Mesendoderm (in vitro differentiated cells): ENCODE data around the gene LRIG1.
A peak's percentile ranks its signal among the peaks of the same experiment; 100 is the strongest.

Experiments used
- DNase-seq: peaks from one replicate; pipeline ENCODE4 v3.0.0; 2013
- H2AK5ac ChIP-seq: 2 replicates; pipeline ENCODE4 v1.6.1; 2013; ENCODE audit warnings: low read length, inconsistent platforms
- H2BK120ac ChIP-seq: 2 replicates; pipeline ENCODE4 v1.6.1; 2013; ENCODE audit warnings: low read depth, mild to moderate bottlenecking, low read length, moderate library complexity, mixed read lengths
- H2BK15ac ChIP-seq: replicated peaks from 2 replicates; pipeline ENCODE4 v1.6.1; 2013; ENCODE audit warnings: low read depth, mild to moderate bottlenecking, moderate library complexity
- H2BK5ac ChIP-seq: 2 replicates; pipeline ENCODE4 v1.6.1; 2013; ENCODE audit warnings: low read length, inconsistent platforms
- H3K18ac ChIP-seq: 2 replicates; pipeline ENCODE4 v1.6.1; 2013; ENCODE audit warnings: mild to moderate bottlenecking, low read length, mixed read lengths
- H3K23ac ChIP-seq: one replicate; pipeline ENCODE4 v1.6.1; 2013; ENCODE audit warnings: low read length
- H3K27ac ChIP-seq: 2 replicates; pipeline ENCODE4 v1.5.1; 2013; ENCODE audit warnings: low read depth, mild to moderate bottlenecking, inconsistent platforms, low read length, moderate library complexity
- H3K27me3 ChIP-seq: 2 replicates; pipeline ENCODE4 v1.6.1; 2013; ENCODE audit warnings: low read length, control low read depth, mild to moderate bottlenecking, inconsistent platforms; ENCODE audit not compliant: insufficient read depth, poor library complexity
- H3K36me3 ChIP-seq: 2 replicates; pipeline ENCODE4 v1.6.1; 2013; ENCODE audit warnings: low read length, inconsistent platforms; ENCODE audit not compliant: control insufficient read depth, insufficient read depth
- H3K4ac ChIP-seq: one replicate; pipeline ENCODE4 v1.6.1; 2013; ENCODE audit warnings: low read depth, mild to moderate bottlenecking, low read length, moderate library complexity
- H3K4me1 ChIP-seq: 2 replicates; pipeline ENCODE4 v1.6.1; 2013; ENCODE audit warnings: low read depth, low read length, inconsistent platforms; ENCODE audit not compliant: control insufficient read depth
- H3K4me2 ChIP-seq: 2 replicates; pipeline ENCODE4 v1.6.1; 2013; ENCODE audit warnings: low read length
- H3K4me3 ChIP-seq: 2 replicates; pipeline ENCODE4 v1.5.1; 2013; ENCODE audit warnings: mild to moderate bottlenecking, low read length
- H3K56ac ChIP-seq: one replicate; pipeline ENCODE4 v1.6.1; 2013; ENCODE audit warnings: low read length
- H3K79me1 ChIP-seq: 2 replicates; pipeline ENCODE4 v1.6.1; 2013; ENCODE audit warnings: low read length, inconsistent platforms
- H3K79me2 ChIP-seq: 2 replicates; pipeline ENCODE4 v1.6.1; 2013; ENCODE audit warnings: mild to moderate bottlenecking, low read length; ENCODE audit not compliant: control insufficient read depth, insufficient read depth
- H3K9ac ChIP-seq: 2 replicates; pipeline ENCODE4 v1.6.1; 2013; ENCODE audit warnings: low read length, inconsistent platforms
- H4K5ac ChIP-seq: one replicate; pipeline ENCODE4 v1.6.1; 2013; ENCODE audit warnings: low read length
- H4K8ac ChIP-seq: one replicate; pipeline ENCODE4 v1.6.1; 2013; ENCODE audit warnings: low read depth, mild to moderate bottlenecking, control low read depth, low read length, moderate library complexity
- WGBS: extraction: QIAGEN DNeasy Blood & Tissue Kit; methylation state at CpG from one replicate; pipeline ENCODE4 v1.1.7; 2013; ENCODE audit warnings: low lambda C conversion rate, missing lambda C conversion rate; ENCODE audit not compliant: insufficient coverage; ENCODE audit errors: extremely low coverage; 5-methylcytosine and 5-hydroxymethylcytosine counted together

The LRIG1 gene

DNA sequence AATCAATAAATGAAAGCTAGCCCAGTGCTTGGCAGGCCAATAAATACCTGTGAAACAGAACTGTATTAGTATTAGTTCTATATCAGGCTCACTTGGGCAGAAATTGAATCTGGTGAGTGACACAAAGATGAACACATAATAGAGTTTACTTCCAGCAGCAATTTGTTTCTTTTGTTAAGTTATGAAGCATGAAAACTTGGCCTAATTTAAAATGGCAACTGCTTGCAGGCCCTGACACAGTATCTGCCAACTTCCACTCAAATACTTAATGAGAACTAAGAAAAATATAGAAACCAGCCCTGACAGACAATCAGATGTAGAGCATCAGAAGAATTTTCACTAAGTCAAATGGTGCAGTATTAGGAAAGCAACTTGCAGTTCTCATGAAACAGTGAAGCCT is 37.6 kb upstream of the LRIG1 start:
- Histone ChIP-seq H3K79me2 (no peaks in the 10 kb centered on the region), H3K79me1 (no peaks in the 10 kb centered on the region), H3K4ac (no peak overlapping the region), H3K36me3 (no peaks in the 10 kb centered on the region), H3K27me3 (no peaks in the 10 kb centered on the region), H2AK5ac (no peak overlapping the region), H3K9ac (no peak overlapping the region), H3K18ac (no peak overlapping the region), H4K8ac (no peak overlapping the region), H2BK120ac (no peak overlapping the region), H2BK5ac (no peak overlapping the region), H3K4me2 (no peak overlapping the region), H3K23ac (no peak overlapping the region), H3K27ac (no peak overlapping the region), H3K4me1 (peaks cover 3% of the 10 kb centered on the region), H4K5ac (no peak overlapping the region), H3K56ac (no peak overlapping the region), H3K4me3 (no peak overlapping the region), H2BK15ac (no peak overlapping the region)
- no peak for DNase-seq

DNA sequence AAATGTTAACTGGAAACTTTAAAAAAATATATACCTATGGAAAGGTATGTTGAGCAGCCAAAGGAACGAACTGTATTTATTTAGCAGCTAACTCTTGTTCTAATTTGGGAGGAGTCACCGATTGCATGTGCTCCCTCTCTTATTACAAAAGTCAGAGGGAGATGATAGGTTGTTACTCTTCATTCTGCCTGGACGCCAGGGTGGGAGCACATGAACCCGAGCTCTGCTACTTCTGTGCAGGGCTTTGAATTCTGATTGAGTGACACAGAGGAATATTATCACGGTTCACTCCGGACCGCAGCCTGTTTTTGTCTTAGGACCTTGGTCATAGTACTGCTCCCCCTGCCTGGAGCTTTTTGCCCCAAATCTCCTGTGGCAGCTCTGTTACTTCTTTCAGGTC is 36.9 kb upstream of the LRIG1 start:
- no peaks in the 10 kb centered on the region for H3K36me3 ChIP-seq
- no peak overlapping the region for H3K56ac ChIP-seq
- H2BK15ac ChIP-seq, result no peak overlapping the region
- no peak overlapping the region for H3K4me3 ChIP-seq
- no peak overlapping the region for H2BK120ac ChIP-seq
- no peak for DNase-seq
- H3K4me1 ChIP-seq, result peaks cover 5% of the 10 kb centered on the region
- no peaks in the 10 kb centered on the region for H3K27me3 ChIP-seq
- no peak overlapping the region for H3K9ac ChIP-seq
- no peaks in the 10 kb centered on the region for H3K79me2 ChIP-seq
- no peak overlapping the region for H2BK5ac ChIP-seq
- H4K5ac ChIP-seq, result no peak overlapping the region
- no peak overlapping the region for H3K4me2 ChIP-seq
- H3K27ac ChIP-seq, result no peak overlapping the region
- H3K18ac ChIP-seq, result no peak overlapping the region
- H4K8ac ChIP-seq, result no peak overlapping the region
- H3K23ac ChIP-seq, result no peak overlapping the region
- no peaks in the 10 kb centered on the region for H3K79me1 ChIP-seq
- H2AK5ac ChIP-seq, result no peak overlapping the region
- no CpG with 5 or more reads among the region's 7 CpGs for WGBS
- no peak overlapping the region for H3K4ac ChIP-seq

DNA sequence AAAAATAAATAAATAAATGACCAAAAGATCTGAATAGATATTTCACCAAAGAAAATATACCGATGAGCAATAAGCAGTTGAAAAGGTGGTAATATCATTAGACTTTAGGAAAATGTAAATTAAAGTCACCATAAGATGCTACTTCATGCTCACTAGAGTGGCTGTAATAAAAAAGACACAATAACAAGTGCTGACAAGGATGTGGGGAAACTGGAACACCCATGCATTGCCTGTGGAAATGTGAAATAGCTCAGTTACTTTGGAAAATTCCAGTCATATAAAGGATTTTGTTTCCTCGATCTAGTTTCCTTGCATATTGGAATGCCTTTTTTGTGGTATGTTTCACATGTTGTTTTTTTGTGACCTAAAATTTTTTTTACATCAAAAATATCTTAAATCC is 36.0 kb upstream of the LRIG1 start:
- Histone ChIP-seq H3K36me3 (no peaks in the 10 kb centered on the region), H2BK15ac (no peak overlapping the region)

DNA sequence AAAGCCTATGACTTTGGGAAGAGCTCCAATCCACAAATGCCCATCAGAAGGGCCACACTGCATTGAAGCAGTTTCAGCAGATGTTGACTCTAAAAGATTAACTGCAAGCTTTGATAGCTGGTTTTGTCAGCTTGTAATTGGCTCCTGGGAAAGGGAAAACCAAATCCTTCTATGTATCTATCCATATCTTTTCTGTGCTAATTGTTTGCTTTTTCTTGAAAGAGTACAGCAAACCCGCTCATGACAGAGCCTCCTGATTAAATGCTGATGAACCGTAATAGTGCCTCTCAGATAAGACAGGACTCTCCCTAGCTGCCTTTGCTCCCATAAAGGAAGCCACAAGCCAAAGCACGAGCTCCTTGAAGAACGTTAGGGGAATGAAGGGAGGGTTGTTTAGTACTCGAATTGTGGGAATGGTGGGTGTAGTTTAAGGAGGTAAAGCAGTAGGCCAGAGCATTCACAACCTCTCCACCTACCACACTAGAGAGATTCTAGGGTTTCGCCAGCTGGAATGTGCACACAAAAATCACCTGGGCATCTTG is 33.6 kb upstream of the LRIG1 start:
- H3K4me1 ChIP-seq, result peaks cover 9% of the 10 kb centered on the region
- peak overlapping the region; percentile 65 for H3K56ac ChIP-seq
- peak overlapping the region; percentile 32 for H3K23ac ChIP-seq
- no peaks in the 10 kb centered on the region for H3K79me2 ChIP-seq
- peak; percentile 83 for DNase-seq
- H3K79me1 ChIP-seq, result no peaks in the 10 kb centered on the region
- no peak overlapping the region for H2BK120ac ChIP-seq
- H2BK5ac ChIP-seq, result peak overlapping the region; percentile 51
- no peak overlapping the region for H2AK5ac ChIP-seq
- no peak overlapping the region for H3K4ac ChIP-seq
- no peak overlapping the region for H2BK15ac ChIP-seq
- no peak overlapping the region for H3K9ac ChIP-seq
- no peak overlapping the region for H3K4me3 ChIP-seq
- no peaks in the 10 kb centered on the region for H3K27me3 ChIP-seq
- no peaks in the 10 kb centered on the region for H3K36me3 ChIP-seq
- no CpG with 5 or more reads among the region's 6 CpGs for WGBS
- peak overlapping the region; percentile 35 for H3K27ac ChIP-seq
- H3K4me2 ChIP-seq, result no peak overlapping the region
- H4K8ac ChIP-seq, result no peak overlapping the region
- peak overlapping the region; percentile 70 for H3K18ac ChIP-seq
- no peak overlapping the region for H4K5ac ChIP-seq

More for the DNA sequence above, 36.0 kb upstream of the LRIG1 start:
- no peaks in the 10 kb centered on the region for H3K79me2 ChIP-seq
- H3K23ac ChIP-seq, result no peak overlapping the region
- H3K4ac ChIP-seq, result no peak overlapping the region
- no peak overlapping the region for H4K8ac ChIP-seq
- no peak overlapping the region for H3K4me3 ChIP-seq
- H3K56ac ChIP-seq, result no peak overlapping the region
- no CpG with 5 or more reads among the region's 2 CpGs for WGBS
- no peak overlapping the region for H3K27ac ChIP-seq
- H2BK5ac ChIP-seq, result no peak overlapping the region
- no peak overlapping the region for H2AK5ac ChIP-seq
- peaks cover 9% of the 10 kb centered on the region for H3K4me1 ChIP-seq
- no peak overlapping the region for H4K5ac ChIP-seq
- no peaks in the 10 kb centered on the region for H3K27me3 ChIP-seq
- no peaks in the 10 kb centered on the region for H3K79me1 ChIP-seq
- H3K4me2 ChIP-seq, result no peak overlapping the region
- no peak for DNase-seq
- no peak overlapping the region for H2BK120ac ChIP-seq
- H3K18ac ChIP-seq, result no peak overlapping the region
- no peak overlapping the region for H3K9ac ChIP-seq

DNA sequence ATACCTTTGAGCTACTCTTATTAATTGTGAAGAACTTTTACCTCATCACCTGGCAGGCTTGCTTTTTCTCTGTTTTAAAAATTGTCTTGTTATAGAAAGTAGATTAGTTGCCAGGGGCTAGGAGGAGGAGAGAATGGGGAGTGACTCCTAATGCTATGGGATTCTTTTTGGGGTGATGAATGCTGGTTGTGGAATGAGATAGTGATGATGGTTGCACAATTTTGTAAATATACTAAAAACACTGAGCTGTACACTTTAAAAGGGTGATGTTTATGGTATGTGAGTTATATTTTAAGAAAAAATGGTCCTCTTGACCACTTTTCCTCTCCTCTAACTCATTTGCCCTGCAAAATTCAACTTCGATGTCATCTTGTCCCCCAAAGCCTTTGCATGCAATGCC is 31.8 kb upstream of the LRIG1 start:
- DNase-seq, result no peak
- H3K23ac ChIP-seq, result no peak overlapping the region
- H2BK5ac ChIP-seq, result peak overlapping the region; percentile 11
- H2BK15ac ChIP-seq, result no peak overlapping the region
- H2BK120ac ChIP-seq, result no peak overlapping the region
- no peak overlapping the region for H3K4me2 ChIP-seq
- WGBS, result no CpG with 5 or more reads among the region's 1 CpG
- H2AK5ac ChIP-seq, result no peak overlapping the region
- peak overlapping the region; percentile 62 for H3K56ac ChIP-seq
- H3K9ac ChIP-seq, result no peak overlapping the region
- no peak overlapping the region for H4K5ac ChIP-seq
- H3K4me1 ChIP-seq, result peaks cover 9% of the 10 kb centered on the region
- H3K79me1 ChIP-seq, result no peaks in the 10 kb centered on the region
- H3K27me3 ChIP-seq, result no peaks in the 10 kb centered on the region
- H3K36me3 ChIP-seq, result no peaks in the 10 kb centered on the region
- no peak overlapping the region for H3K27ac ChIP-seq
- no peaks in the 10 kb centered on the region for H3K79me2 ChIP-seq
- H4K8ac ChIP-seq, result no peak overlapping the region
- H3K4ac ChIP-seq, result no peak overlapping the region
- H3K4me3 ChIP-seq, result no peak overlapping the region
- peak overlapping the region; percentile 47 for H3K18ac ChIP-seq

DNA sequence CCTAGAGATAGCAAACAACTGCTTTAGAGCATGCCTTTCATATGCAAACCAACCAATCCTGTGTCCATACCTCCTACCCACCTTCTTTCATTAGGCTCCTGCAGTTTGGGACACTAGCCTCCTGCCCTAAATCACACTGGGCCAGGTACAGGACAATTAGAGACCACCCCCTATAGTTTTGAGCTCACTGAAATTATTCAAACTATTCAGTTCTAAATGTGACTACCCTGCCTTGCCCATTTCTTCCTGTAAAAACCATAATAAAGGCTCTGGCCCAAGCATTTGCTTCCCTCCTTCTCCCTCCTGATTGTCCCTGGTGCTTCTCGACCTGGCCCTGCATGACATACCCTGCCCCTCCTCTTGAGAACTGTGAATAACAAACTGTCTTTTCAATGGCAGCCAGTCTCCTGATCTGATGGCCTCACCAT is 31.4 kb upstream of the LRIG1 start:
- H3K4me2 ChIP-seq, result no peak overlapping the region
- no peak overlapping the region for H4K5ac ChIP-seq
- peaks cover 9% of the 10 kb centered on the region for H3K4me1 ChIP-seq
- peak; percentile 81 for DNase-seq
- no peaks in the 10 kb centered on the region for H3K79me2 ChIP-seq
- no peak overlapping the region for H3K27ac ChIP-seq
- H3K36me3 ChIP-seq, result no peaks in the 10 kb centered on the region
- peak overlapping the region; percentile 37 for H3K56ac ChIP-seq
- H3K4me3 ChIP-seq, result no peak overlapping the region
- H2BK120ac ChIP-seq, result no peak overlapping the region
- no peak overlapping the region for H3K18ac ChIP-seq
- no peak overlapping the region for H4K8ac ChIP-seq
- H2AK5ac ChIP-seq, result no peak overlapping the region
- H2BK15ac ChIP-seq, result no peak overlapping the region
- no peak overlapping the region for H3K4ac ChIP-seq
- H3K79me1 ChIP-seq, result no peaks in the 10 kb centered on the region
- no peak overlapping the region for H3K9ac ChIP-seq
- H3K23ac ChIP-seq, result no peak overlapping the region
- no peaks in the 10 kb centered on the region for H3K27me3 ChIP-seq
- H2BK5ac ChIP-seq, result peak overlapping the region; percentile 31
- no CpG with 5 or more reads among the region's 1 CpG for WGBS
